Right atrium auricular region (tissue), 2 donors: ENCODE data around the gene FCGR3B. TPM values are rescaled to one million over a fixed set of nuclear protein-coding genes. Genes with fewer than 3 reads are reported as not detected.
"Not testable (repeated sequence)": the region's sequence is repeated elsewhere in the genome, so short reads cannot be mapped to it uniquely, and the experiment has no call there.

Source experiments
- DNase-seq: peaks from one replicate; pipeline ENCODE4 v3.0.0-alpha.2; 2019; ENCODE audit warnings: low spot score
- H3K27ac ChIP-seq, 2 donors: fragments of 200-600 bp; sonication (generic); 1 replicate in 1 of 2; 2 replicates in 1 of 2; pipeline ENCODE4 v1.5.1; 2016 to 2019
- H3K27me3 ChIP-seq, 2 donors: fragments of 200-600 bp; sonication (generic); one replicate each; pipeline versions ENCODE4 v1.5.1 to v1.6.0; 2017 to 2019
- H3K36me3 ChIP-seq: fragments of 200-600 bp; sonication (generic); one replicate; pipeline ENCODE4 v1.5.1; 2016
- H3K4me1 ChIP-seq, 2 donors: fragments of 200-600 bp; sonication (generic); one replicate each; pipeline versions ENCODE4 v1.5.1 to v1.6.0; 2017 to 2019
- H3K4me3 ChIP-seq, 2 donors: fragments of 200-600 bp; sonication (generic); 1 replicate in 1 of 2; 2 replicates in 1 of 2; pipeline ENCODE4 v1.5.1; 2017 to 2019; ENCODE audit warnings: mild to moderate bottlenecking in 1 of 2, moderate library complexity in 1 of 2
- H3K9me3 ChIP-seq, 2 donors: fragments of 200-600 bp; sonication (generic); one replicate each; pipeline ENCODE4 v1.5.1; 2019
- total RNA-seq, 2 donors: library from RNA; depleted of rRNA; stranded (reverse); fragments of >200 nt; gene quantifications; one replicate each; pipeline ENCODE4 v1.1.0, GENCODE V29; 2016
- TF ChIP-seq, protein P1 (sequence below), 2 donors: fragments of 200-600 bp; sonication (generic); IDR thresholded peaks; one replicate each; pipeline ENCODE4 v1.5.1; 2019; ENCODE audit warnings: antibody characterized with exemption in 2 of 2

The FCGR3B gene
- total RNA-seq, 2 donors from 2014 or later, result 2.6 to 4.3 TPM

DNA sequence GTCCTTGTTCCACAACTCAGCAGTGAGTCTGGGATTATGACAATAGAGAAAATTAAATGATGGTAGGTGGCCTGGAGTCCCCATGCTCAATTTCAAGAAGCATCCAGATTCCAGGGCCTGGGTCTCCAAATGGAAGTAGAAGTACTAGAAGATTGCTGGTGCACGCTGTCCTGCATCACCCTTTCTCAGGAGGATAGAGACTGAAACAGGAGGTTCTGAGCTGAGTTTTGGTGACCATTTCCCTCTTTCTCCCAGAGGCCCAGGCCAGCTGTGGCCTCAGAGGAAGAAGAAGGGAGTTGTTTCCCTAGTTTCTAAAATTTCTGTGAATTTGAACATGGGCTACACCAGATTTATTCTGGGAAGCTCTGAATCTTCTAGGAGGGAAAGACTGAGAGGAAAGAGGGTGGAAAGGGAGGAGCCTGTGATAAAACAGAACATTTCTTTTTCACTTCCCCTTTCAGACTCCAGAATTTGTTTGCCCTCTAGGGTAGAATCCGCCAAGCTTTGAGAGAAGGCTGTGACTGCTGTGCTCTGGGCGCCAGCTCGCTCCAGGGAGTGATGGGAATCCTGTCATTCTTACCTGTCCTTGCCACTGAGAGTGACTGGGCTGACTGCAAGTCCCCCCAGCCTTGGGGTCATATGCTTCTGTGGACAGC is 31.8 kb upstream of the FCGR3B start, which contains the start of gene FCGR2B:
TSS of gene FCGR2B (plus strand) at position 460 of the 656 bp plus-strand sequence. CDS start at position 559, 99 bp downstream.
- not testable (repeated sequence) for H3K27me3 ChIP-seq, DNase-seq, H3K4me3 ChIP-seq, H3K4me1 ChIP-seq, H3K27ac ChIP-seq, H3K9me3 ChIP-seq, H3K36me3 ChIP-seq

- not testable (repeated sequence) for H3K4me1 ChIP-seq, DNase-seq, H3K36me3 ChIP-seq, H3K4me3 ChIP-seq, H3K9me3 ChIP-seq, H3K27ac ChIP-seq, H3K27me3 ChIP-seq
Observed at GRCh38 chr1:161661660-161662311, 30.8 kb upstream of the FCGR3B start.

- H3K9me3 ChIP-seq, H3K27ac ChIP-seq, H3K36me3 ChIP-seq, H3K4me1 ChIP-seq, H3K4me3 ChIP-seq, H3K27me3 ChIP-seq, DNase-seq: not testable (repeated sequence)
Observed at GRCh38 chr1:161658524-161658923, 27.5 kb upstream of the FCGR3B start.

- H3K27me3 ChIP-seq, H3K27ac ChIP-seq, H3K4me1 ChIP-seq, H3K9me3 ChIP-seq, DNase-seq, H3K36me3 ChIP-seq, H3K4me3 ChIP-seq: not testable (repeated sequence)
Observed at GRCh38 chr1:161653971-161654370, 23.0 kb upstream of the FCGR3B start.

DNA sequence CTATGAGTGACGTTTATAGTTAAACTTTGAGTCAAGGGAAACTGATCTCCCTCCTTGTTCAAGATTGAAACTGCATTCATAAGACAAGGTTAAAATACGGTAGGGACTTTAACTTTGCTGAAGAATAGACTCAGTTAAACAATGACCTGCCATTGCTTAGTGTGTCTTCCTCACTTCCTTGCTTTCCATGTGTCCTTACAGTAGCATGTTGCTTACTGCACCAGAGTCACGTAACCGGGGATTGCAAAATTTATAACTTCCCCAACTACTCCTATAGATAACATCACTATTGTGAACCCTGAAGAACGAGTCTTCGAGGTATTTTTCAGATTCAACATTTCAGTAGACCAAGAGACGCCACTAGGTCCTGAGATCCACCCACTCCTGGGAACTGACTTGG is 22.6 kb upstream of the FCGR3B start:
- H3K4me1 ChIP-seq, H3K27ac ChIP-seq, H3K36me3 ChIP-seq, H3K27me3 ChIP-seq, DNase-seq, H3K4me3 ChIP-seq, H3K9me3 ChIP-seq: not testable (repeated sequence)

DNA sequence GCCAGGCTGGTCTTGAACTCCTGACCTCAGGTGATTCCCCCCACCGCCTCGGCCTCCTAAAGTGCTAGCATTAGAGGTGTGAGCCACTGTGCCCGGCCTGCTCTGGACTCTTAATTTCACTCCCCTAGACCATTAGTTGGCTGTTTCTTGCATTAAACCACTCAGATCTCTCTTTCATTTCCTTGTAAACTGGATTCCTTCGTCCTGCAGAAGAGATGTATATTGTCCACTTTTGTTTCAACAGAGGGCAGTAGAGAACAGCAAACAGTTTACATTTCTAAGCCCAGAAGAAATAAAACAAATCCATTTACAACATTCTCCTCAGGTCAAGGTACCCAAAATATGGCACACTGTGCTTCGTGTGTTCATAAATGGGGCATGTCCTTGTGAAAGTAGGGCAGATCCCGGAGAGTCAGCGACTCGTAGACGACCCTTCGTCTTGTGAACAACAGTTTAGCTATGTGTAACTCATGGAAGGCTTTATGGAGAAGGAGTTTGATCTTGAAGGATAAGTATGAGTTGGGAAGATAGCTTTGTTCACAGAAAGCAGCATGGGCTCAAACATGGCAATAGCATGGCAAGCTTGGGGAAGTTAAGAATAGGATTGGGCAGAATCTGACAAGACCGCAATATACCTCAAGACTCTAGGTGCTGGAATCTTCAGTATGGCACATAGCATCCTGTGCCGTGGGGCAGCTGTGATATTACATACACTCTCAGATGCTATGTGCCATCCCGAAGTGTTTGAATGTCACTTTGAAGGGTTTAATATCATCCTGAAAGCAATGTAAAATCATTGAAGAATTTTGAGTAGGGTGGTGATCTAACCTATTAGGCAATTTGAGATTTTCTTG is 16.8 kb upstream of the FCGR3B start:
- H3K4me1 ChIP-seq, H3K27ac ChIP-seq, H3K4me3 ChIP-seq, H3K27me3 ChIP-seq, H3K36me3 ChIP-seq, H3K9me3 ChIP-seq, DNase-seq: not testable (repeated sequence)
- TF ChIP-seq, protein P1, sequence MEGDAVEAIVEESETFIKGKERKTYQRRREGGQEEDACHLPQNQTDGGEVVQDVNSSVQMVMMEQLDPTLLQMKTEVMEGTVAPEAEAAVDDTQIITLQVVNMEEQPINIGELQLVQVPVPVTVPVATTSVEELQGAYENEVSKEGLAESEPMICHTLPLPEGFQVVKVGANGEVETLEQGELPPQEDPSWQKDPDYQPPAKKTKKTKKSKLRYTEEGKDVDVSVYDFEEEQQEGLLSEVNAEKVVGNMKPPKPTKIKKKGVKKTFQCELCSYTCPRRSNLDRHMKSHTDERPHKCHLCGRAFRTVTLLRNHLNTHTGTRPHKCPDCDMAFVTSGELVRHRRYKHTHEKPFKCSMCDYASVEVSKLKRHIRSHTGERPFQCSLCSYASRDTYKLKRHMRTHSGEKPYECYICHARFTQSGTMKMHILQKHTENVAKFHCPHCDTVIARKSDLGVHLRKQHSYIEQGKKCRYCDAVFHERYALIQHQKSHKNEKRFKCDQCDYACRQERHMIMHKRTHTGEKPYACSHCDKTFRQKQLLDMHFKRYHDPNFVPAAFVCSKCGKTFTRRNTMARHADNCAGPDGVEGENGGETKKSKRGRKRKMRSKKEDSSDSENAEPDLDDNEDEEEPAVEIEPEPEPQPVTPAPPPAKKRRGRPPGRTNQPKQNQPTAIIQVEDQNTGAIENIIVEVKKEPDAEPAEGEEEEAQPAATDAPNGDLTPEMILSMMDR (IDR thresholded peaks at IDR 0.05), result peak in 1 of 2 donors; percentile 62

DNA sequence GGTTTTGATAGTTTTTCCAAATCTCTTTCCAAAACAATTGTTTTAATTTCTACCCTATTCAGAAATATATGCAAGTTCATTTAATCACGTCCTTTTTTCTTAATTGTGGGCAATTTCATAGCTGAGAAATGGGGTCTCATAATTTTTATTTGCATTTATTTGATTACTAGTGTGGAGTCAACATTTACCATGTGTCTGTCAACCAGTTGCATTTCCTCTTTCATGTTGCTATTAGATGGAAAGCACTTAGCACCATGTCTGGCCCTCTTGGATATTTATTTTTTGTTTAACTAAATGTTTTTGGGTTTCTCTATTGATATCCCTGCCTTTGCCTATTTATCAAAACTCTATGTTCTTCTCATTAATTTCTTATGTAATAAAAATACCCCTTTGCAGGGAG is 13.9 kb upstream of the FCGR3B start:
- not testable (repeated sequence) for H3K9me3 ChIP-seq, H3K27ac ChIP-seq

DNA sequence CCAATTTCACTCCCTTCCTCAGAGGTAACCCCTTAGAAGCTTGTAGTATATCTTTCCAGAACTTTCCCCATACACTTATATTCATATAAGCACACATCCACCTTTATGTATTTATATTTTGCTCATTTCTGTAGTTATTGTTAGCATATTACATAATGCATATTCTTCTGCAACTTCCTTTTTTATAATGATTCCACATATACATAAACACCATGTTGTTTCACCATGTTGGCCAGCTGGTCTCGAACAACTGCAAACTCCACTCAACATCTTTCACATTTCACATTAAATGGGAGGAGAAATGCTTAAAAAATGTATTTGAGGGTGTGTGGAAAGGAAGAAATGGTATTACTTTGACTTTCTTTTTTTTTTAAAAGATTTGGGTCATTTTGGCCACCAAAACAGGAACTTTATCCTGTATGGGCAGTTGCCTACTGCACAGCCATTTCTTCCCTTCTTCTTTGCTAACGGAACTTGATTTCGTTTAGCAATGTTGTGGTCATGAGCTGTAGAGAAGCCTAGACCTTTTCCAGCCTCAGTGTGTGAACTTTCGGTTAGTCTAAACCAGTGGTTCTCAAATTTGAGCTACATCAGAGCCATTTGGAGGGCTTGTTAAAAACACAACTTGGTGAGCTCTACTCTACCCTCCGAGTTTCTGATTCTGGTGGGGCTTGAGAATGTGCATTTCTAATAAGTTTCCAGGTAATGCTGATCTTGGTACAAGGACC is 12.7 kb upstream of the FCGR3B start:
- not testable (repeated sequence) for H3K4me3 ChIP-seq, H3K9me3 ChIP-seq, DNase-seq, H3K4me1 ChIP-seq, H3K27me3 ChIP-seq, H3K36me3 ChIP-seq, H3K27ac ChIP-seq

More for the DNA sequence above, 13.9 kb upstream of the FCGR3B start:
- H3K4me3 ChIP-seq, H3K36me3 ChIP-seq, H3K4me1 ChIP-seq, DNase-seq, H3K27me3 ChIP-seq: not testable (repeated sequence)

- not testable (repeated sequence) for H3K36me3 ChIP-seq, H3K27ac ChIP-seq, H3K4me1 ChIP-seq, H3K9me3 ChIP-seq, H3K27me3 ChIP-seq, DNase-seq, H3K4me3 ChIP-seq
- TF ChIP-seq, protein P1 (IDR thresholded peaks at IDR 0.05), result peak in 1 of 2 donors; percentile 23
Observed at GRCh38 chr1:161642697-161643096, 11.7 kb upstream of the FCGR3B start.

- H3K4me1 ChIP-seq, H3K36me3 ChIP-seq, H3K27me3 ChIP-seq, H3K27ac ChIP-seq, H3K9me3 ChIP-seq, H3K4me3 ChIP-seq, DNase-seq: not testable (repeated sequence)
Observed at GRCh38 chr1:161639203-161639602, 8.2 kb upstream of the FCGR3B start.

- not testable (repeated sequence) for H3K9me3 ChIP-seq, H3K4me3 ChIP-seq, DNase-seq, H3K27ac ChIP-seq, H3K36me3 ChIP-seq, H3K27me3 ChIP-seq, H3K4me1 ChIP-seq
Observed at GRCh38 chr1:161638251-161638993, 7.4 kb upstream of the FCGR3B start.
